ENCODE measurements around the gene TMEM236.

GRCh38 chr10:17733620-17734019 is 18.4 kb upstream of the TMEM236 start:
- TF ChIP-seq POLR2AphosphoS5 (IDR thresholded peaks at IDR 0.05) (no peak), CTCF (IDR thresholded peaks at IDR 0.05) (no peak), POLR2A (IDR thresholded peaks at IDR 0.05) (no peak)

Data from gastroesophageal sphincter (tissue), 3 donors.